H1 (cell line): ENCODE data around the gene PTPRT. TPM values are rescaled to one million over a fixed set of nuclear protein-coding genes. Genes with fewer than 3 reads are reported as not detected.

ENCODE experiments used
- CTCF ChIA-PET: fragments of 300-600 bp; sonication (Branson Sonifier 250); formaldehyde crosslinking; loops from one replicate; lab custom pipeline; 2021; ENCODE audit not compliant: partially characterized antibody; lab: Charles Lee
- POLR2A ChIA-PET: fragments of 300-600 bp; sonication (Branson Sonifier 250); formaldehyde crosslinking; loops from one replicate; lab custom pipeline; 2021; ENCODE audit warnings: inconsistent platforms; ENCODE audit not compliant: partially characterized antibody; lab: Charles Lee
- DNase-seq, 2 experiments: peaks; one replicate each; pipeline versions ENCODE4 v3.0.0 to v3.0.0-alpha.2; 2010 to 2022; ENCODE audit warnings: low spot score in 2 of 2, low read depth in 1 of 2, mixed read lengths in 1 of 2
- FAIRE-seq: peaks from 2 replicates; lab custom pipeline; 2011; peaks lifted over from hg19 to GRCh38; lab: Jason Lieb, UNC
- H2AFZ ChIP-seq: 2 replicates; pipeline ENCODE4 v1.8.1; 2012; ENCODE audit warnings: low read length, inconsistent platforms
- H2AK5ac ChIP-seq: 2 replicates; pipeline ENCODE4 v1.6.1; 2013; ENCODE audit warnings: low read depth, low read length
- H2BK120ac ChIP-seq: replicated peaks from 2 replicates; pipeline ENCODE3; 2013; ENCODE audit warnings: low read depth, low read length, inconsistent platforms
- H2BK12ac ChIP-seq: 2 replicates; pipeline ENCODE4 v1.6.1; 2013; ENCODE audit warnings: low read depth, low read length
- H2BK15ac ChIP-seq: 2 replicates; pipeline ENCODE4 v1.6.1; 2013; ENCODE audit warnings: low read length
- H2BK20ac ChIP-seq: 2 replicates; pipeline ENCODE4 v1.6.1; 2013; ENCODE audit warnings: low read length
- H2BK5ac ChIP-seq: 2 replicates; pipeline ENCODE4 v1.6.1; 2013; ENCODE audit warnings: low read depth, low read length
- H3K14ac ChIP-seq: 2 replicates; pipeline ENCODE4 v1.6.1; 2013; ENCODE audit warnings: inconsistent platforms; ENCODE audit not compliant: insufficient read length
- H3K18ac ChIP-seq: 2 replicates; pipeline ENCODE4 v1.6.1; 2013; ENCODE audit warnings: low read length; ENCODE audit errors: extremely low read depth
- H3K23ac ChIP-seq: 2 replicates; pipeline ENCODE4 v1.6.1; 2013; ENCODE audit warnings: inconsistent platforms; ENCODE audit not compliant: insufficient read length
- H3K23me2 ChIP-seq: 2 replicates; pipeline ENCODE4 v1.6.1; 2013; ENCODE audit warnings: low read depth, low read length
- H3K27ac ChIP-seq: 2 replicates; pipeline ENCODE4 v1.6.1; 2011; ENCODE audit warnings: low read depth, low read length, inconsistent platforms
- H3K27me3 ChIP-seq, 4 experiments: replicated peaks in 1 of 4; 1 replicate in 1 of 4; 2 replicates in 3 of 4; pipeline versions ENCODE4 v1.6.1 to v1.8.1; 2011 to 2013; ENCODE audit warnings: low read length in 3 of 4, mild to moderate bottlenecking in 3 of 4, inconsistent platforms in 2 of 4, mixed read lengths in 2 of 4, moderate library complexity in 1 of 4; ENCODE audit not compliant: control insufficient read depth in 3 of 4, insufficient read depth in 3 of 4; ENCODE audit errors: extremely low read depth in 1 of 4
- H3K36me3 ChIP-seq, 4 experiments: 2 replicates each; pipeline versions ENCODE4 v1.6.1 to v1.8.1; 2011 to 2013; ENCODE audit warnings: mild to moderate bottlenecking in 4 of 4, low read length in 3 of 4, moderate library complexity in 2 of 4, control low read depth in 1 of 4, inconsistent platforms in 1 of 4; ENCODE audit not compliant: insufficient read depth in 4 of 4, control insufficient read depth in 2 of 4
- H3K4ac ChIP-seq: replicated peaks from 2 replicates; pipeline ENCODE3; 2013; ENCODE audit warnings: low read length, low read depth, mixed read lengths, inconsistent platforms; ENCODE audit not compliant: insufficient read length
- H3K4me1 ChIP-seq, 4 experiments: replicated peaks in 1 of 4; 1 replicate in 1 of 4; 2 replicates in 3 of 4; pipeline versions ENCODE4 v1.6.1 to v1.8.1; 2011 to 2013; ENCODE audit warnings: low read length in 3 of 4, inconsistent platforms in 2 of 4, mixed read lengths in 1 of 4; ENCODE audit not compliant: insufficient read depth in 4 of 4, control insufficient read depth in 3 of 4
- H3K4me2 ChIP-seq, 2 experiments: 2 replicates each; pipeline versions ENCODE4 v1.6.1 to v1.8.1; 2011 to 2013; ENCODE audit warnings: low read depth in 2 of 2, low read length in 2 of 2, control low read depth in 1 of 2, inconsistent platforms in 1 of 2, mild to moderate bottlenecking in 1 of 2; ENCODE audit not compliant: insufficient read depth in 1 of 2
- H3K4me3 ChIP-seq, 4 experiments: fragments of 200-600, 300-600 bp in 1 of 4; sonication (generic), shearing (Covaris generic), sonication (Bioruptor Twin) in 1 of 4; 2 replicates each; pipeline versions ENCODE4 v1.5.1 to v1.8.1; 2011 to 2016; ENCODE audit warnings: low read length in 4 of 4, low read depth in 3 of 4, control low read depth in 2 of 4, inconsistent platforms in 2 of 4, mild to moderate bottlenecking in 2 of 4, mixed read lengths in 1 of 4, moderate library complexity in 1 of 4; ENCODE audit not compliant: insufficient read depth in 2 of 4; ENCODE audit errors: extremely low read depth in 1 of 4
- H3K56ac ChIP-seq: replicated peaks from 2 replicates; pipeline ENCODE3; 2013; ENCODE audit warnings: low read depth, mild to moderate bottlenecking, mixed read lengths, low read length, inconsistent platforms; ENCODE audit not compliant: insufficient read length
- H3K79me1 ChIP-seq: 2 replicates; pipeline ENCODE4 v1.6.1; 2013; ENCODE audit warnings: low read depth, low read length, control low read depth
- H3K79me2 ChIP-seq, 2 experiments: 2 replicates each; pipeline versions ENCODE4 v1.6.1 to v1.8.1; 2012 to 2013; ENCODE audit warnings: low read length in 2 of 2, mild to moderate bottlenecking in 2 of 2, inconsistent platforms in 1 of 2; ENCODE audit not compliant: insufficient read depth in 2 of 2, control insufficient read depth in 1 of 2
- H3K9ac ChIP-seq, 4 experiments: replicated peaks in 1 of 4; 1 replicate in 1 of 4; 2 replicates in 3 of 4; pipeline versions ENCODE4 v1.6.1 to v1.8.1; 2011 to 2013; ENCODE audit warnings: low read depth in 3 of 4, low read length in 3 of 4, control low read depth in 2 of 4, mild to moderate bottlenecking in 2 of 4, moderate library complexity in 2 of 4, inconsistent platforms in 1 of 4; ENCODE audit errors: extremely low read depth in 1 of 4
- H3K9me3 ChIP-seq, 2 experiments: 2 replicates each; pipeline versions ENCODE4 v1.6.1 to v1.8.1; 2012 to 2013; ENCODE audit warnings: mild to moderate bottlenecking in 2 of 2, moderate library complexity in 2 of 2, control low read depth in 1 of 2, inconsistent platforms in 1 of 2, low read depth in 1 of 2, low read length in 1 of 2, mixed read lengths in 1 of 2; ENCODE audit not compliant: insufficient read depth in 2 of 2
- H4K20me1 ChIP-seq, 2 experiments: replicated peaks in 1 of 2; 2 replicates each; pipeline versions ENCODE3 to v1.8.1; 2011 to 2013; ENCODE audit warnings: inconsistent platforms in 2 of 2, low read length in 2 of 2, mild to moderate bottlenecking in 1 of 2; ENCODE audit not compliant: insufficient read depth in 2 of 2, control insufficient read depth in 1 of 2
- H4K5ac ChIP-seq: 2 replicates; pipeline ENCODE4 v1.6.1; 2013; ENCODE audit warnings: low read length, low read depth, mixed read lengths, inconsistent platforms; ENCODE audit not compliant: insufficient read length
- H4K8ac ChIP-seq: 2 replicates; pipeline ENCODE4 v1.8.0; 2013; ENCODE audit warnings: mild to moderate bottlenecking, moderate library complexity, low read length, inconsistent platforms; ENCODE audit not compliant: insufficient read depth; ENCODE audit errors: extremely low read depth
- H4K91ac ChIP-seq: replicated peaks from 2 replicates; pipeline ENCODE3; 2013; ENCODE audit warnings: low read length, mixed read lengths, inconsistent platforms; ENCODE audit not compliant: insufficient read length
- BCL11A ChIP-seq, 2 experiments: IDR thresholded peaks; one replicate each; pipeline ENCODE4 v1.6.1; 2011; ENCODE audit warnings: low read depth in 2 of 2, low read length in 2 of 2, mild to moderate bottlenecking in 2 of 2
- EGR1 ChIP-seq: IDR thresholded peaks from 2 replicates; pipeline ENCODE4 v1.6.1; 2011; ENCODE audit warnings: low read depth, low read length, borderline replicate concordance
- JUND ChIP-seq: IDR thresholded peaks from 2 replicates; pipeline ENCODE4 v1.6.1; 2011; ENCODE audit warnings: mild to moderate bottlenecking, improper control_type of control experiment, low read length
- RBBP5 ChIP-seq: IDR thresholded peaks from 2 replicates; pipeline ENCODE4 v1.7.1; 2012; ENCODE audit warnings: low read depth, mild to moderate bottlenecking, inconsistent platforms, low read length, moderate library complexity, borderline replicate concordance
- WGBS, 2 experiments: shearing (Covaris generic) in 1 of 2; methylation state at CpG; one replicate each; pipeline versions ENCODE4 v1.1.6 to v1.1.7; 2013 to 2015; ENCODE audit warnings: low lambda C conversion rate in 2 of 2, mixed read lengths in 2 of 2, inconsistent platforms in 1 of 2, low coverage in 1 of 2, missing lambda C conversion rate in 1 of 2; ENCODE audit not compliant: insufficient replicate concordance in 2 of 2, insufficient coverage in 1 of 2, insufficient read length in 1 of 2; ENCODE audit errors: extremely low coverage in 1 of 2, missing lambda C conversion rate in 1 of 2; 5-methylcytosine and 5-hydroxymethylcytosine counted together
- polyA plus RNA-seq, 7 experiments: library from polyadenylated mRNA; depleted of rRNA in 3 of 7; stranded (reverse) in 5 of 7; unstranded in 2 of 7; fragments of >200 nt in 5 of 7; fragments of 200-250 nt in 2 of 7; gene quantifications; 1 replicate in 5 of 7; 2 replicates in 1 of 7; 4 replicates in 1 of 7; pipeline versions ENCODE4 v1.2.1 to v1.2.3, GENCODE V29; 2011 to 2013; ENCODE audit warnings: missing spikeins in 2 of 7, mixed read lengths in 2 of 7
- total RNA-seq: library from RNA; stranded (reverse); fragmentation: NEBNext Ultra II Directional; extraction: Animal tissue kit (Norgen Biotek cat#: 25700); gene quantifications from 2 replicates; pipeline ENCODE4 v1.2.1, GENCODE V29; 2021

The PTPRT gene
- total and polyA plus RNA-seq, 2 of the 8 experiments (the other 6 are each of a cell fraction or from before 2014, with no cell fraction given) = 0.33 to 1.8 TPM

DNA sequence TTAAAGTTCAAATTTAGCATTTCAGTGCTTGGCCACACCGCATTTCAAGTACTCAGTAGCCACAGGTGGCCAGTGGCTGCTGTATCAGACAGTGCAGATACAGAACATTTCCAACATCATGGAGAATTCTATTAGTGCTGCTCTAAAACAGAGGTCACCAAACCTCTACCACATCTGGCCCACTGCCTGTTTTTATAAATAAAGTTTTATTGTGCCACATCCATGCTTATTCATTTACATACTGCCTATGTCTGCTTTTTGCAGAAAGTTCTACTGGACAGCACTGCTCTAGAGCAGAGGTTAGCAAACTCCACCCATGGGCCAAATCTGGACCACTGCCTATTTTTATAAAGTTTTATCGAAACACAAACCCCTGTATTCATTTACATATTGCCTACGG is 3.7 kb upstream of the PTPRT start:
- peaks cover 0 to under 1% (median under 1%) of the 10 kb centered on the region in 4 experiments; a peak in 3 of 7 replicates for H3K4me1 ChIP-seq
- no peaks in the 10 kb centered on the region for H3K79me1 ChIP-seq
- no peak overlapping the region for H2AFZ ChIP-seq
- H4K5ac ChIP-seq = no peak overlapping the region
- peaks cover 8% of the 10 kb centered on the region; the same call in 1 of the 2 replicates for H3K23me2 ChIP-seq
- H3K27ac ChIP-seq = no peak overlapping the region
- peaks cover 19 to 35% (median 30%) of the 10 kb centered on the region in 4 experiments for H3K27me3 ChIP-seq
- H3K14ac ChIP-seq = no peak overlapping the region
- H2BK20ac ChIP-seq = no peak overlapping the region
- no peak overlapping the region for H2AK5ac ChIP-seq
- 85% methylated on average over 3 of the region's 3 CpGs; no CpG with 5 or more reads in 1 of the 2 experiments for WGBS, 2 experiments
- ChIA-PET CTCF (interaction anchor here (0.6 to 3.0 kb wide), 7 partner anchors 13 to 1165 kb away, joined by 3 to 15 read pairs (median 3); no protein-coding TSS in a partner anchor), POLR2A (no interaction called here)
- no peaks in the 10 kb centered on the region for H3K9me3 ChIP-seq
- H2BK5ac ChIP-seq = no peak overlapping the region
- H2BK15ac ChIP-seq = no peak overlapping the region
- H3K18ac ChIP-seq = no peak overlapping the region
- no peak overlapping the region for H4K91ac ChIP-seq
- no peak overlapping the region for H3K23ac ChIP-seq
- no peak overlapping the region for H3K4ac ChIP-seq
- no peaks in the 10 kb centered on the region for H3K79me2 ChIP-seq
- H3K36me3 ChIP-seq = no peaks in the 10 kb centered on the region
- no peak overlapping the region for H3K4me3 ChIP-seq
- no peaks in the 10 kb centered on the region for H4K20me1 ChIP-seq
- H2BK120ac ChIP-seq = no peak overlapping the region
- H4K8ac ChIP-seq = no peak overlapping the region
- no peak for FAIRE-seq
- no peak for DNase-seq
- TF ChIP-seq RBBP5 (no peak), EGR1 (no peak), BCL11A (IDR thresholded peaks at IDR 0.05; ENCODE audit: low read depth in 2 of 2, low read length in 2 of 2) (no peak), JUND (no peak)
- no peak overlapping the region for H3K9ac ChIP-seq
- H2BK12ac ChIP-seq = no peak overlapping the region
- no peak overlapping the region for H3K56ac ChIP-seq
- no peak overlapping the region for H3K4me2 ChIP-seq
